MG63 (cell line): ENCODE data around the gene EN2. TPM values are rescaled to one million over a fixed set of nuclear protein-coding genes. Genes with fewer than 3 reads are reported as not detected.

ENCODE experiments used
- DNase-seq: peaks from one replicate; pipeline ENCODE4 v3.0.0-alpha.2; 2020
- H3K27me3 ChIP-seq: fragments of 250-450 bp; sonication (Bioruptor Pico); 2 replicates; pipeline ENCODE4 v1.5.1; 2020; ENCODE audit warnings: mild to moderate bottlenecking, moderate library complexity
- H3K36me3 ChIP-seq: fragments of 250-450 bp; sonication (Bioruptor Pico); 2 replicates; pipeline ENCODE4 v1.5.1; 2020; ENCODE audit warnings: mild to moderate bottlenecking, moderate library complexity
- H3K4me3 ChIP-seq: fragments of 250-450 bp; sonication (Bioruptor Pico); 2 replicates; pipeline ENCODE4 v1.5.1; 2020; ENCODE audit warnings: mild to moderate bottlenecking, moderate library complexity
- H3K9me3 ChIP-seq: fragments of 250-450 bp; sonication (Bioruptor Pico); 2 replicates; pipeline ENCODE4 v1.5.1; 2020; ENCODE audit warnings: mild to moderate bottlenecking, moderate library complexity
- total RNA-seq: library from RNA; depleted of rRNA; stranded (reverse); fragments of >200 nt; shearing (Covaris generic); gene quantifications from 2 replicates; pipeline ENCODE4 v1.2.3, GENCODE V29; 2014; ENCODE audit warnings: low replicate concordance

Gene EN2
- total RNA-seq, 1 experiment from 2014 or later, result 1.7 TPM

DNA sequence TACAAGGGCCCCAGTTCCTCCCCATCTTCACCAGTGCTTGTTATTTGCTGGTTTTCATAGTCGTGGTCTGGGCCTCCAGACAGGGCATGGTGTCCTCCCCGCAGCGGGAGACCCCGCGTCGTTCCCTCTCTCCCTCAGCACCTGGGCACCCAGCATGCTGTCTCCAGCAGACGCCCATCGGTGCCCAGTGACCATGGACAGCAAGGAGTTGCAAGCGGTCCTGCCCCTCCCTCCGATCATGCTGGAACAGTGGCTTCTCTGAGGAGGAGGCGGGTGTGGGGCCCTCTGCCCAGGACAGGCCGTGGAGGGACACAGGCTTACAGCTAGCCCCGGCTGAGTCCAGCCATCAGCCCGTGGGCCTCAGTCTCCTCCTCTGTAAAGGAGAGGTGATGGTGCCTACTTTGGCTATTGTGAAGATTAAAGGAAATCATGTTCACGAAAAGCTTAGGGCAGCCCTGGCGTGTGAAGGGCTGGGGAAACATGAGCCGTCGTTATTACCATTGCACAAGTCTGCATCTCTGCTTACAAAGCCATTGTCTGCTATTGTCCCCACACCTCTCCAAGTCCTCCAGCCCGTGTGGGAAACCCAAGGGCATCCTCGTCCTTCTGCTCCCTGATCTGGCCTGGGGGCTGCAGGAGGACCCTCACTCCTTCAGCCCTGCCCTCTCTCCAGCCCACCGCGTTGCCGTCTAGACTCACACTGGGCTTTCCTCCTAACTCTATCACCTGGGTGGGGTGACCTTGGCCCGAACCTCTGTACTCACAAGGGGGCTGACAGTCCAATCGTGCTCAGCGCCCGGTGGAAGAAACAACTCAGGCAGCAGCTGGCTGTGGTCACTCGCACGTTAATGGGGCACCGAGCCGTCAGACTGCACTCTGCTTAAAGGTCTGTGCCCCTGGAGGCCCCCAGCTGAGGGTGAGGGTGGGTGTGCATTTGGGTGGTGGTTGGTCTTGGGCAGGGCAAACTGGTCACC lies 29.9 kb downstream of the EN2 start:
- Histone ChIP-seq H3K27me3 (no peaks in the 10 kb centered on the region), H3K36me3 (no peaks in the 10 kb centered on the region), H3K4me3 (no peak overlapping the region), H3K9me3 (no peaks in the 10 kb centered on the region)
- no peak for DNase-seq

DNA sequence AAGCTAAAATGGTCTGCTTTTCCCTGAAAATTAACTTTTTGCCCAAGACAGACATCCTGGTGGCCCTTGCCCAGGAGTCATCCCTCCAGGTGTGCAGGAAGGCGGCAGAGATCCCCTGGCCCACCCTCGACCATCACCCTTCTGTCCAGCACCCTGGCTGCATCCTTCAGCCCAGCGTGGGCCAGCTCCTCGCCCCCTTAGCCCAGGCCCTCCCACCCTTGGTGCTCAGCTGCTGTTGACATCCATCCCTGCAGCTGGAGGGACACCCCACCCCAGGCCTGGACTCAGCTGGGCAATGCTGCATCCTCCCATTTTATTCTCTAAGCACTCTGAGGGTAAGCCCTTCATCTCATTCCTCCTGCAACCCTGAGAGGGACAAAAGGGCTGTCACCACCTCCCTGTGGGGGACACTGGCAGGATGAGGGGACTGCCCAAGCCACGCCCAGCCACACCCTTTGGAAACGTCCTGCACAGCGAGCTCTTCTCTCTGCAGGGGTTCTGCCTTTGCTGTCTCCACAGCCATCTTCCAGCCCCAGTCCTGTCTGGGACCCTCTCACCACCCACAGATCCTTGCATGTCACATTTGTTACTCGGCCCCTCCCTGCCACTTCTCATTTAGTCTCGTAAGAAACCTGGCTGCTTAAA lies 30.7 kb downstream of the EN2 start:
- H3K4me3 ChIP-seq, result no peak overlapping the region
- no peaks in the 10 kb centered on the region for H3K9me3 ChIP-seq
- H3K27me3 ChIP-seq, result no peaks in the 10 kb centered on the region
- H3K36me3 ChIP-seq, result no peaks in the 10 kb centered on the region
- DNase-seq, result no peak

DNA sequence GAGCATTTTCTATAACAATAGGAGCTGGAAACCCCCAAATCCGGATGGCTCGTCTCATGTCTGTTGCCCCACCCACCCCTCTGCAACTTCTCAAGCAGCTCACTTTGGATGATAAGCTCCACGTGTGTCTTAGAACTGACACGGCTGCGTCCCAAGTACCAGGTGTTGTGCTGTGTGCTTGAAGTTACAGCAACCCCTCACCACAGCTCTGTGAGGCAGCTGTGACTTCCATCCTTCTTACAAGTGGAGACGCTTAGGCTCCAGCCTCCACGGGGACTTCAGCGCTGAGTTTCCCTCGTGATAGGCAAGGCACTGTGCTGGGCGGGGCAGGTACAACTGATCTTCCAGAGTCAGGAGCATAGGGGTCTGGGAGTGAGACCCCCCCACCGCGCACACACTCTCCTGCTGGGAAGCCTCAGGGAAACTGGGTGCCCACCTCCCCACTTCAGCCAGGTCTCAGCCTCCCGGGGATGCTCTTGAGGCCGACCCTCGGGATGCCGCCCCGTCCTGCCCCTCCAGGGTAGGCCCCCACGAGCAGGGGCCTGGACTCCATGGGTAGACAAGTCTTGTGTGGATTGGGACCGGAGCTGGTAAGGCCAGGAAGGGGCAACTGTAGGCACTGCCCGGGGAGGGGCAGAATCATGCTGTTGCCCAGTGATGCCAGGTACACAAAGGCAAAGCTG lies 31.4 kb downstream of the EN2 start:
- Histone ChIP-seq H3K27me3 (no peaks in the 10 kb centered on the region), H3K36me3 (no peaks in the 10 kb centered on the region), H3K9me3 (no peaks in the 10 kb centered on the region), H3K4me3 (no peak overlapping the region)
- DNase-seq, result no peak

DNA sequence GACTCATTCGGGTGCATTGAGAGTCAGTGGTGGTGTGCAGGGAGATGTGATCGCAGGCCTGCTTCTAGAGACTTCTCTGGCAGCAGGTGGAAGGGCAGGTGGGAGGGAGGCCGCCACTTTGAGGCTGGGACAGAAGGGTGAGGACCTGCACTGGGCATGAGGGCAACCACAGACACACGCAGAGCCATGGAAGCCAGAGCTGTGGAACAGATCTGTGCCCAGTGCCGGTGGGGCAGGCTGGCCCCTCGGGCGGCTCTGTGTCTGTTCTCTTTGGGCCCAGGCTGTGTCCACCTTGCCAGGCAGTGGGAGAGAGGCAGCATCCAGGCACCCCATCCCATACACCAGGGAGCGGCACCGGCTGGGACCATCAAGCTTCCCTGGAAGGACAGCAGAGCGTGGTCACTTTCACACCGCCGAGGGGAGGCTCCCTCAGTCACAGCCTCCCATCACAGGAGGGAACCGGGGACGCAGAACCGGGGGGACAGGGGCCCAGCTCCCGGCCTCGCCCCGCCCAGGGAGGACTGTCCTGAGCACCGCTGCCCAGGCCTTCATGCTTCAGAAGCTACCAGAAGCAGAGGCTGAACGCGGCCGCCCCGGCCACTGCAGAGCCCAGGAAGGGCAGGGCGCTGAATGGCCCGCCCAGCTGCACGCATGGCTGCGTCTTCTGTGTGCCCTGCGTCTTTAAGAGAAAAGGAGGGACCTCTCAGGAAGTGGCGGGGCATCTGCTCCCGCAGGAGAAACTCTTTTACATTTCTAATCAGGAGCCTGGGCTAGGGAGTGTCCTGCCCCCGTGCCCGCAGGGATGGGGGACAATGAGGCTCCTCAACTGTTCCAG lies 32.1 kb downstream of the EN2 start:
- H3K27me3 ChIP-seq, result no peaks in the 10 kb centered on the region
- no peaks in the 10 kb centered on the region for H3K36me3 ChIP-seq
- DNase-seq, result no peak
- no peaks in the 10 kb centered on the region for H3K9me3 ChIP-seq
- H3K4me3 ChIP-seq, result no peak overlapping the region

DNA sequence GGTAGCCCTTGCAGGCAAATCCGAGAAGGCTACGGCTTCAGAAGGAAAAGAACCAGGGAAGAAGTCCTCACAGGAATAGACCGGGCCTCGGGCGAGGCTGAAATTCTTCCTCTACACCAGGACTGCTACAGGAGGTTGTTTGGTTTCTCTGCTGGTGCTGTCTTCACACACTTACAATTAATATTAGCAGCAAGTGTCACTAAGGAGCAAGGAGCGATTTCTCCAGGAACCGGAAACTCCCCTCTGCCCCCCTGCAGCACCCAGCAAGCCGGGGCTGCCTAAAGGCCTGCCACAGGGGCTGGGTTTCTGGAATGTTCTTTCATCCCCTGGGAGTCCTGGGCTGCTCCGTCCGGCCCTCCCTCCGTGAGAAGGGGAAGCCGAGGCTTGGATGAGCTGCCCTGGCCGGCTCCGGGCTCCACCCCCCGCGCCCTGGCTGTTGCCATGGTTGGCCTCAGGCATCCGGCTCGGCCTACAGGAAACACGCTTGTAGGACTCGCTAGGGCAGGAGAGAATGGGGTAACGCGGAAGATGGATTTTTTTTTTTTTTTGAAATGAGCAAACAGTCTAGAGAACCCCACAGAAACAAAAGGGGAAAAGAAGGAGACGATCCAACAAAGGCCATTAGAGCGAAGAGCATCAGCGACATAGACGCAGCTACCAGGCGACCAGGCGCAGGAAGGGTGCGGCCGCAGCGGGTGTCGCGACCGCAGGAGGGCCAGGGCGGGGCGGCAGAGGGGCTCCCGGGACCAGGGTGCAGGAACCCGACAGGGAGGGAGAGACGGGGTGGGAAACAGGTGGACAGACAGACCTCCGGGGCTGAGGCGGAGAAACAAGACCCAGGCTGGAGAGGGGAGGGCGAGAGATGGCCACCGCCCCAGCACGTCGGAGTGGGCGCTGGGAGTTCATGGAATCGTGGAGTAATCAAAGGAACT lies 33.0 kb downstream of the EN2 start:
- DNase-seq, result no peak
- Histone ChIP-seq H3K4me3 (no peak overlapping the region), H3K9me3 (no peaks in the 10 kb centered on the region), H3K27me3 (no peaks in the 10 kb centered on the region), H3K36me3 (no peaks in the 10 kb centered on the region)

DNA sequence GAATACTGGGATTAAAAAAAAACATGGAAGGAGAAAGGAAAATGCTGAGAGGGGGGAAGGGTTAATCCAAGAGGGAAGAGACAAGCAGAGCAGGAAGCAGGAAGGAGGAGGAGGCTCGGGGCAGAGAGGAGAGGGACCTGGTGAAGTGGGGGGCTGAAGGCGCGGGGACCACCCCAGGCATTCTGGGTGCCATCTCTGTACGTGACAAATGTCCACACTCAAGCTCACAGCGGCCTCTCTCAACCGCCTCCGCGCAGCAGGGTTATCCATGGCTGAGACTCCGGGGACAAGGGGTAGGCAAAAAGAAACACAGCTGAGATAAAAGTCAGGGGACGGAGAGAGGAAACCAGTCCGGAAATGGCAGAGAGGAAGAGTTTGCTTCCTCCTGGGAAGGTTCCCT lies 33.9 kb downstream of the EN2 start:
- Histone ChIP-seq H3K36me3 (no peaks in the 10 kb centered on the region), H3K27me3 (no peaks in the 10 kb centered on the region), H3K9me3 (no peaks in the 10 kb centered on the region), H3K4me3 (no peak overlapping the region)
- no peak for DNase-seq

DNA sequence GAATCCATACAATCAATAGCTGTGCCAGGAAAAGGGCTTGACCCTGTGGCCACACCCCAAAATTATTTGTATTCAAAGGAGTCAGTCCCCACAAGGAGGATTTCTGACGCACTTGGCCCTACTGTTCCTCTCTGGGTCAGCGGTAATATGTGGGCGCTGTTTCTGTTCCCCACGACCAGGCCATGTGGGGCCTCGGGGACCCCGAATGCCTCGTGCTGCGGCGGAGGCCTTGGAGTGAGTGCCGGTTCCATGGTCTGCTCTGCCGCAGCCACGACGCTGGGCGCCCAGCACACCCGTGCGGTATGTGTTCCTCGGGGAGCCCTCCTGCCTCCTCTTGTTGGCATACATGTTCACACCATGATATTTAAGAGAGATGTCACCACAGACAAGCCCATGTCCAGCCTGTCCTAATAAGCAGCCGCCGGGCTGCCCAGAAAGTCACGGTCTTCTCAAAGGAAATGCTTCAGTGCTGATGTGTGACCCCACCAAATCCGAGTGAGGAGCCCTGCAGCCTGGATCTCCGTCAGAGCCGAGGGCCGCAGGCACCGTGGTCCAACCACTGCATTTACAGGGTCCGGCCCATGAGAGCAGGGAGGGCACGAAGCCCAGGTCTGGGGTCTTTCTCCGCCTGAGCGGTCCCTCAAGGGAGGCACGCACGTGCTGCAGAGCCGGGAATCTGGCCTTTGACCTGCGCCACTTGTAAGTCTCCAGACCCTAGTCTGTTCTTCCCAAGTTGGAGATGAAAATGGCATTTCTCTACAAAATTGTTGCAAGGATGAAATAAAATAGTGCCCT lies 36.0 kb downstream of the EN2 start:
- Histone ChIP-seq H3K27me3 (no peaks in the 10 kb centered on the region), H3K4me3 (no peak overlapping the region), H3K36me3 (no peaks in the 10 kb centered on the region), H3K9me3 (no peaks in the 10 kb centered on the region)
- DNase-seq, result no peak

DNA sequence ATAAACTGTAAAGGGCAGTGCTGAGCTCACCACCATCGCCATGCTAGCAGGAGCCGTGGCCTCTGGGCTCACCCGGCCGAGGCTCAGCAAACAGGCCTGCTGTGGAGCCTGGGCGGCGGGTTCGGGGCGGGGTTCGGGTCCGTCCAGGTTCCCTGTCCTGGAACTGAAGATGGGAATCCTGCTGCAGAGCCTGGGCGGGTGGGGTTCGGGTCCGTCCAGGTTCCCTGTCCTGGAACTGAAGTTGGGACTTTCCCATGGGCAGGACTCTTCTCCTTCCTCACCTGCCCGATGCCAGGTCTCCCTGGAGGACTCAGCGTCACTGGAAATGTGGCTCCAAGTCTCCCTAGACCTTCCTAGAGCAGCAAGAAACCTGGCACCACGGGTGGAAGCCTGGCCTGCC lies 36.6 kb downstream of the EN2 start:
- no peak for DNase-seq
- Histone ChIP-seq H3K4me3 (no peak overlapping the region), H3K27me3 (no peaks in the 10 kb centered on the region; the same call in 1 of the 2 replicates), H3K9me3 (no peaks in the 10 kb centered on the region), H3K36me3 (no peaks in the 10 kb centered on the region)

DNA sequence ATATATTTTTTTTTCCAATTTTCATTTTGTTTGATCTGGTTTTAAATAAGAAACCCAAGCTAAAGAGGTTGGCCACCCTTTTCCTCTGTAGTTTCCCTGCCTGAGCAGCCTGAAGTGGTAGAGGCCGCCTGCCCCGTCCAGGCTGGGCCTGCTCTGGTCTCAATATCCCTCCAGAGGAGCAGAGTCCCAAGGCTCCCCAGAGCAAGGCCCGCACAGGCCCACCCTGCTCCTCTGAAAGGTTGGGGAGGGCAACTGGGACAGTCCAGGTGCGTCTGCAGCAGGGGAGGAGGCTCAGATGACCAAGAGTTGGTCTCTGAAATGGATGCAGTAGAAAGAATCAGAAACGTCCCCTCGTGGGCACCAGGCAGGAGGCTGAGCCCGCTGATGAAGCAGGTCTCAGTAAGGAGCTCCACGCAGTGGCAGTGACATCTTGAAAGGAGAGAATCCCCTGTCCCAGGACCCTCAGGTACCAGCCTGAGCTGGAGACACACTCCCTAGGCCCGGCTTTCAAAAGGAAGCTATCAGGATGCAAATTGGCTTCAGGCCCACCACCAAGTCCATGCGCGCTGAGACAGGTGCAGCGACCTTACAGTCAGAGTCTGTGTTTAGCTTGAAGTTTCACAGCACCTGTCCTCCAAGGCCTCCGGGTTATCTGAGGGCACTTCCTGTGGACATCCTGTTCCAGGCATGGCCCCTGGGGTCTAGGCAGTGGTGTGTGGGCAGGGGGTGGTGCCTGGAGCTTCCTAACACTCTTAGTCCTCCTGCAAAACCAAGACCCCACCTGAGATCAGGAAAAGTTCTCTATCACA lies 37.7 kb downstream of the EN2 start:
- peaks cover 7% of the 10 kb centered on the region for H3K27me3 ChIP-seq
- DNase-seq, result no peak
- H3K9me3 ChIP-seq, result no peaks in the 10 kb centered on the region
- H3K36me3 ChIP-seq, result no peaks in the 10 kb centered on the region
- H3K4me3 ChIP-seq, result no peak overlapping the region

DNA sequence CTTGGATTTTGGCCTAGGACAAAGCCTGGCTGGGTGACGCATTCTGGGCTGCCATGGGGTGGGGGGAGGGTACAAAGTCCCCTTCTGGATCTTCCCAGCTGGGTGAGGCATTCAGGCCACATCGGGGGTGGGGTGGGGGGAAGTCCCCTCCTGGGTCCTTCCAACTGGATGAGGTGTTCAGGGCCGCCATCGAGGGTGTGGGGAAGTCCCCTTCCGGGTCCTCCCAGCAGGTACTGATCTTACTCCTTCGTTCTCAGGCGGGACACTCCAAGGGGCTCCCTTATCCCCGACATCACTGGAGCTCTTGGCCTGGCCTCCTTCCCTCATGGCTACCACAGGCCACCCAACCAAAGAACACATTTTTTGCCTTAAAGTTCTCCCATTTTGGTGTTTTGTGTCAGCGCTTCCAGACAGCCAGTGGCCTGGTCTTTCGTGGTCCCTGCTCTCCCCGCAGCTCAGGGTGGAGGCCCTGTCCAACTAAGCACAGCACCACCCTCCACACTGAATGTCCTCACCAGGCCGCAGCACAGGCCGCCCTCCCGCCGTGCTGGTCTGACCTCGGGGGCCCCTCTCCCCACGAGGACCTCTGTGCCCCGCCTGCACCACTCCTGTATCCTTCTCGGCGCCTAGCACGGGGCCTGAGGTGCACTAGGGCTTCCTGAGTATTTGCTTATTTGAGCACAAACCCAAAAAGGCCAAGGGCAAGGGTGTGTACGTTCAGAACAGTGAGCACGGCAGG lies 38.5 kb downstream of the EN2 start:
- no peak for DNase-seq
- Histone ChIP-seq H3K9me3 (no peaks in the 10 kb centered on the region), H3K4me3 (no peak overlapping the region), H3K36me3 (no peaks in the 10 kb centered on the region), H3K27me3 (peaks cover 8% of the 10 kb centered on the region)

DNA sequence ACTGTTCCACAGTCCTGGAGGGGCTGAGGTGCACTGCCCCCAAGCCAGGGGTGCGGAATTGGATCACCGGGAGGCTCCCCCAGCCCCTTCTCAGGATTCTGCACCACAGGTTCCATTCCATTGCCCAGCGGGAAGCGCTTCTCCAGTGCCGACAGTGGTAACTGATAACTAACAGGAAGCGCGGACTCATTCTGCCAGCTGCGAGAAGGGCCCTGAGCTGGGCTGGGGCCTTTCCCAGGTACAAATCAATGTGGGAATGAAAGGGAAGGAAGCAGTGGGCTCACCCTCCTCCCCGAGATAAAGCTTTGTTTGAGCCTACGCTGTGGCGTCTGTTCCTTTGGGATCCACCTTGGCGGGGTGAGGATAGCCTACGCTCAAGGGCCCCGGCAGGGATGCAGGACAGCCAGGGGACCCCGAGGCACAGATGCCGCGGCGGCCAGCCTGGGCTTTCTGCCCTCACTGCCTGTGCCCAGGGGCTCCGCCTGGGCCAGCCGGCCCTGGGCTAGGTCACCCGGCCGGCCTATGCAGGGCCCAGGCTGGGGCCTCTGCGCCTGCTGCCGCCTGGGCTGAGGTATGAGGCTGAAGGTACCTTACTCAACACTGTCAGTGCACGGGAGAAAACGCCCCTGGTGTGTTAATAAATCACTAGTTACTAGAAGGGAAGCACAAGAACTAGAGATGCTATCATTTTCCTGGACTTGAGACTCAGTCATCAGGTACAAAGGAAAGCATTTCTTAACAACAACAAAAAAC lies 39.4 kb downstream of the EN2 start:
- no peaks in the 10 kb centered on the region for H3K9me3 ChIP-seq
- peaks cover 8% of the 10 kb centered on the region for H3K27me3 ChIP-seq
- H3K36me3 ChIP-seq, result no peaks in the 10 kb centered on the region
- H3K4me3 ChIP-seq, result no peak overlapping the region
- no peak for DNase-seq

DNA sequence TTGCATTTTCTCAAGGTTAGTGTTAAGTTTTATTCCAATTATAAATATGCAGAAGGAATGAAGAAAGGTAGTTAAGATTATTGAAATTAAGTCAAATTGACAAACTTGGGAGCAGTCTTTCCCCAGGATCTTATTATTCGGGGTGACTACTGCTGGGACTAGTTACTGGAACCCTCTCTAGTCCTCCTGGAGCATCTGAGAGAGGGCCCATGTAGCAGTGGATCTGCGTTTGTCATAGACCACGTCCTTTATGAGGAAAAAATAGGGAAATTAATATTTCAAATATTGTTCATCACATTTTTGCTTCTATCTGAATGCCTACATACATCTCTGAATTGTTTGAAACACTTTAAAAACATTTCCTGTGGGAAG lies 47.5 kb downstream of the EN2 start:
- no peak overlapping the region for H3K4me3 ChIP-seq
- no peak for DNase-seq
- no peaks in the 10 kb centered on the region for H3K36me3 ChIP-seq
- H3K27me3 ChIP-seq, result peaks cover 51% of the 10 kb centered on the region
- H3K9me3 ChIP-seq, result no peaks in the 10 kb centered on the region

DNA sequence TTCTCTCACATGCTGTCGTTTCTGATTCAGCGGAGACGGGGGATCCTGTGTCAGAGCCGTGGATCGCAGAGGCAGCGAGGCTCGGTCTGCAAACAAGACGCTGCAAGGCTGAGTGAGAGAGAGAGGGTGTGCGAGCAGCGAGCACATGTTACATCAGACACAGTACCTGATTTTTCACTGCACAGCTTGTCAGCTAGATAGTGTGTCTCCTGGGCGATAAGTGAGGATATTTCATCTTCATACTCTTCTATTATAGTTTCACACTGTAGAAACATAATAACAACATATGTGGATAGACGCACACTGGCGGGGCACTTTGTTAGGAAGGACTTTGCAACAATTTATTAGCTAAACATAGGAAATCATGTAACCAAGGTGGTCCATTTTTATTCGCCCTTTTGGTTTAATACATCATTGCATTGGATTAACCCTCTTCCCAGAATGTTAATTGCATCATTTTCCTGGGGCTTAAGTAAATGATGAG lies 49.0 kb downstream of the EN2 start:
- no peak for DNase-seq
- H3K36me3 ChIP-seq, result no peaks in the 10 kb centered on the region
- H3K9me3 ChIP-seq, result no peaks in the 10 kb centered on the region
- no peak overlapping the region for H3K4me3 ChIP-seq
- H3K27me3 ChIP-seq, result peaks cover 49% of the 10 kb centered on the region
